GM18858 (cell line): ENCODE measurements around the gene TP63.

Experiments used
- ATAC-seq: cut with Tn5 transposase; IDR thresholded peaks from one replicate; pipeline ENCODE4 v1.9.1; 2021; ENCODE audit not compliant: unreplicated experiment

Gene TP63

DNA sequence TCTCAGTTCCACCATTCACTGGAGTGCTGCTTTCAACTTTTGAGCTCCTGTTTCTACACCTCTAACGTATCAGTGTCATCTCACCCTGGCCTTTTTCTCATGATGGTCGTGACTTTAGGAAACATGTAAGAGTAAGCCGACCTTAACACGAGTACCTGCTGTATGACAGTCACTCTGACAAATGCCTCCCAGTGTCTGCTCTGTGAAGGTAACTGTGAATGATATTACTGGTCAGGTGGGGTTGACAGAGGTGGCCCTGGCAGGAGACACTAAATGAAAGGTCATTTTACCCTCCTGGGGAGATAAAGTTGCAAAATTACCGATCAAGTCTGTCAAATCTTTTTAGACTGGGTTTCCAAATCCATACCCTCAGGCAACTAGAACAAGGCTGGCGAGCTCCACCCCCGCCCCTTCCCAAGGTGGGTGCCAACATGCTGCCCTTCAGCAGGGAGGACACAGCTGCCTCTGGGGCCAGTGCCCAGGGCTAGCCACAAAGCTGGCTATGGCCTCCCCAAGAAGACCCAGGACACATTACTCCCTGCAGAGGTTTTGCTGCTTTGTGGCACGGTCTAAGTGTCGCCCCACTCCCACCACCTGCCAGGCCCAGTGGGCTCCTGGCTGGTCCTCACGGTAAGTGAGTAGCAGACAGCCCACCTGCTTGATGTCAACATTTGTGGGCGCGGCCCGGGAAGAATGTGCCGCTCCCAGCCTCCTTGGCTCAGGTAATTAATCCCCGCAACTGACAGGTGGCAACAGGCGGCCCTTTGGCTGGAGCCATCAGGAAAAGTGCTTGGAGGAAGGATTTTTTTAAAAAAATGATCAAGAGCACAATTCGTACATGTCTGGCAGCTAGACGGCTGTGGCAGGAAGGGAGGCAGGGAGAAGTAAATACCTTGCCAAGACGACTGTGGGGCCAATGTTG lies 211.8 kb downstream of the TP63 start:
- ATAC-seq = no peak

DNA sequence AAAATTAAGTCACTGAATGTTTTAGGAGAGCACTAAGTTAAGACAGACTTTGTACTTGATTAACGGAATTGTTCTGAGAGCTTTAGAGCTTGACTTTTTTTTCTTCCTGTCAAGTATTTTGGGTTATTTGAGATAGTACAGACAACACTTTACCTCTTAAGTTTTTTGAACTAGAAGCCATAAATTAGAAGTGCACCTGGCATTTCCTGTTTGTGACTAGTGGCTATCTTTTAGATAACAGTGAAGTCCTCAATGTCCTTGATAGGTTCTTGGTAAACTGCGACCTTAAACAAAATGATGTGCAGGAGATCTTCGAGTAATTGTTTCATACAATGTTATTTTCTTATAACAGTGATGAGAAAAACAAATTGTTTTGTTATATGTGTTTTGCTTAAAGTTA lies 213.9 kb downstream of the TP63 start:
- ATAC-seq = no peak

DNA sequence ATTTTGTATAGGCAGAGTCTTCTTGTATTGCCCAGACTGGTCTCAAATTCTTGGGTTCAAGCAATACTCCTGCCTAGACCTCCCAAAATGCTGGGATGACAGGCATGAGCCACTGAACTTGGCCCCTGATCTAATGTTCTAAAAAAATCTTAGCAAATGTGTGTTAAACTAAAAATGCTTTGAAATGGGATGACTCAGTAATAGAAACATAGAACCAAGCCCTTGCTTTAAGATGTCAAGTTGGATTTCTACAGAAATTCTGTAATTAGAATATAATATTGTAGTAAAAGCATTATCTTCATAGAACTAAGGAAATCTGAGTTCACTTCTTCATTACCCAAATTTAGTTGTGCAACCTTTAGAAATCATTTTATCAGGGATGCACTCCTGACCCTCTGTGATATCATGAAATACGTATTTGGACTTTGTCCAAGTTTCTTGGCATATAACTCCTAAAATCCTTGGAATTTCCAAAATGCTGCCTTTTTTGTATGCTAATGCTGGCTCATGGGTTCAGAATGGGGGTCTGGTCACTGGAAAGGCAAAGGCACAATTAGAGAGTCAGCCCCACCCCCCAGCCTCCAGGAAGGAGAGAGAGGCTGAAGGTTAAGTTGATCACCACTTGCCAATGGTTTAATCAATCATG lies 217.3 kb downstream of the TP63 start:
- no peak for ATAC-seq

DNA sequence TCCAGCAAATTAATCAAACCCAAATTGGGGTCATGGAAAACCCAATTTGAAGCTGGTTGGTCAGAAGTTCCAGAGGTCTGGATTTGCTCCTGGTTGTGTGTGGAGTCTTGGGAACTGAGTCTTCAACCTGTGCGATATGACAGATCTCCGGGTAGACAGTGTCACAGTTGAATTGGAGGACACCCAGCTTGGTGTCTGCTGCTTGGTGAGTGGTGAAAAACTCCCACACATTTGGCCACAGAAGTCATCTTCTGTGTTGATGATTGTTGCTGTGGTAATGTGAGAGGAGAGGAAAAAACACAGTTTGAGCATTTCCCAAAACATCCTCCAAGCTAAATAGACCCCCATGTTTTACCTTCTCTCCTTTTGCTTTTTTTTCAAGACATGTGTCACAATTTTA lies 218.1 kb downstream of the TP63 start:
- no peak for ATAC-seq

DNA sequence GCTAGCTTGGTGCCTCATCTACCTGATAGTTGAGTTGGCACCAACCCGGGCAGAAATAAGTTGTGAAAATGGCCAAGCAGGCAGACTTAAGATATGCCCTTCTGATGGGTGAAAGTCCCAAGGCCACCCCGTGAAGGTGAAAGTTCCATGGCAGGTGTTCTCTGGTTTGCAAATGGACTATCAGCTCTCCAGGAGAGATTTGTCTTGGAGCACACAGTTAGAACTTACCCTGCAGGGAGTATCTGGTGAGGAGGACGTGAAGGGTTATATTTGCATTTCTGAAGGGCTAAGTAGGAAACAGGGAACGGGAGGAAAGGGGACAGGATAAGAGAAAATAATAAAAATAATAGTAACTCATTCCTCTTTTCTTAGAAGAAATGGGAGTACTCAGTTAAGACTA lies 220.5 kb downstream of the TP63 start:
- ATAC-seq = no peak

DNA sequence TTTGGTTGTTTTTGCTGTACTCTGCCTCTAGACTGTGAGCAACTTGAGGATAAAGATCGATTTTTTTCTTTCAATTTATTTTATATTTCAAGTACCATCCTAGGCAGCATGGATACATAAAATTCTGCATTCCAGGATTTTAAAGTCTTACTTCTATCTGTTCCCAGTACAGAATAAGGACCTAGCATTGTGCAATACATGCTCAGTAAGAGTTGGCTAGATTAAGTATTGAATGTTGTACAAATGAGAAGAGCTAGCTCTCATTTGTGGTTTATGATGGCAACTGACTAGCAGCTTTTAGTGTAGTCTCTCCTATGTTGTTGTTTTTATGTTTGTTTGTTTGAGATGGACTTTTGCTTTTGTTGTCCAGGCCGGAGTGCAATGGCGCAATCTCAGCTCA lies 222.7 kb downstream of the TP63 start:
- ATAC-seq = no peak

DNA sequence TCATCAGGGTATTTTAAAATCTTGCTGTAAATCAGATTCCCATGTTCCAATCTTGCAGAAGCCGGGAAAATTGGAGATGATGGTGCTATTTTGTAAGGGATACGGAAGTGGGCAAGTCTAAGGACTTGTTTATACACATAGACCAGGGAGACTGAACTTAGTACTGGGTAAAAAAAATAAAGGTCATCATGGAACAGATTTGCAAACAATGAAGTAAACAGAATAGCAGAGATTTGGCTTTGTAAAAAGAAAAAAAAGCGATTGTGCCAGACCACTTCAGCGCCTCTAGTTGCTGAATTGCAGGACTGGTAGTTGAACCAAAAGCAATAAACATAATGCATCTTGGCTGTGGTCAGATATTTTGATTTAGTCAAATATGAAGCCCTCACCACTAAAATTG lies 229.1 kb downstream of the TP63 start:
- ATAC-seq = no peak

DNA sequence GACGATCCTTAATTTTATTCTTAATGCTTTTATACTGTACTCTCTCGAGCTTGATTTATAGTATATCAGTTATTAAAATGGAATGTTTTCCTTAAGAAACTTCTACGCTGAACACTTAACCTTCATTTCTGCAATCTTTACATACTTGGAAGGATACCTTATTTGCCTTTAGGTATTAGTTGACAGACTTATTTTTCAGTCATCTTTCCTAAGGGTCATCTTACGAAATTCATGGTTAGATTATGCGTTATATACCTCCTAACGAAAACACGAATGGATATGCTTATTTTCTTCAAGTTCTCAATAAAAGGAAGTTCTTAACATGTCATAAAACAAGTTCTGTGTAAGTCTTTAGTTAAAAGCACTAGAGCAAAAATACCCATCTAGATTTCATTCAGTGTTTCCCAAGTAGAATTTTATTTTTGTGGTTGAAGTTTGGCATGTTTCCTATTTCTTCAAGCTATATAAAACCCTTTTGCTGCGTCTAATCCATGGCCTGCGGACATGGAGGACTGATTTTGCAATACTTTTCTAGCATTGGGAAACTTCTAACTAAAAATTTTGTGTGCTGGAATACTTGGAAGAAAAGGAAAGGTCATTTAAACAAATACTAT lies 231.3 kb downstream of the TP63 start:
- no peak for ATAC-seq

DNA sequence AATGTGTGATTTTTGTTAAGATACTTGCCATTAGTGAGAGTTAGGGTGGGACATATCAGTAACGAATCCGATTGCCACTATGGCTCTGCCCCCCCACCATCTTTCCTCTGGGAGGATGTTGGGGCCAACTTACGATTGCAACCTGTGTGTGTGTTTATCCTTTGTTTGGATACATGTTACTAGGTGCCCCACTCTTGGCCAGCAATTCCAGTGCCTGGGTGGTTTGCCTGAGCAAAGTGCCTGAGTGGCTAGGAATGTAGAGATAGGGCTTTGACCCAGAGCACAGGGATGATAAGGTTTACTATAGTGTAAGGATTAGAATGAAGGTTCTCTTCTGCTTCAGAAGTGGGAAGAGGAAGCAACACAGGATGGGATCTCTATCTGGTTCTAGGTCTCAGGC lies 231.8 kb downstream of the TP63 start:
- ATAC-seq = no peak

DNA sequence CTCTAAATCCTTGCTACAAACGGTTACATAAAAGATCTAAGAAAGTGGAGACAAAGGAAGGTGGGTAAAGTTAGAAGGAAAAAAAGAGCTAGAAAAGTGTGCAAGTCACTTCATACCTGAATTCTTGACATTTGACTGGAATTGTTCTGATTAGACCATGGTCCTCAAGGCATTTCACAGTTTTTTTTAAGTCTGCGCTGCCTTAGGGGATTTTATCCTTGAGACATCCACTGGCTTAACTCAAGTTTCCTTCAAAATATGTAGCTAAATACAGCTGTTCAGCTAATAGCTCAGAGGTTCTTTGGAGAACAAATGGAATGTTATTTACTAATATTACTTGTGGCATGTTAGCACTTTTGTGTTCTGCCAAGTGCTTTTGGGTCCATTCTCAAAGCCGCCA lies 236.9 kb downstream of the TP63 start:
- ATAC-seq = no peak

DNA sequence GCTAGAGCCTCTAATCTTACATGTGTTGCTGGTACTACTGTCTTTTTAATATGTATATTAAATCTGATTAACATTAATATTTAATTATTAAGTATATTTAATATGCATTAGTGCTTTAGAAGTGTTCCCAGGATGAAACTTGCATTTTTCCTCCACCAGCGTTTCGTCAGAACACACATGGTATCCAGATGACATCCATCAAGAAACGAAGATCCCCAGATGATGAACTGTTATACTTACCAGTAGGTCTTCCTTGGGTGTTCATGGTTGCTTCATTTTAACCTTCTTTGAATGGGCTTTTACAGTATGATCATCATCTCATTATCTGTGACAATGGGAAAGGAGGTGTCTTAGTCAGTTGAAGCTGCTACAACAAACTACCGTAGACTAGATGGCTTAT lies 238.0 kb downstream of the TP63 start:
- no peak for ATAC-seq

DNA sequence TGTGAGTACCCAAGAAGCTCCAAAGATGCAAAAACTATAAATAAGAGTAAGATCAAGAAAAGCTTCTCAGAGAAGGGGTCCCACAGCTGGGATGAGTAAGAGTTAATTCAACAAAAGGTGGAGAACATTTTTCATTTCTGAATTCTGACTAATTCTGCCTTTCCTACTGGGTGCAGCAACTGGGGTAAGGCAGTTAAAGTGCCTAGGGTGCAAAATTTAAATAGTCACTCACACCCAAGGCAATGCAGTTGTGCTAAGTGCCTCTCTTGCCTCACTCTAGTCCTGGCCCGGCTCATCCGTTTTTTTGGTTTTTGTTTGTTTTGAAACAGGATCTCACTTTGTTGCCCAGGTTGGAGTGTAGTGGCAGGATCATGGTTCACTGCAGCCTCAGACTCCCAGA lies 240.2 kb downstream of the TP63 start:
- ATAC-seq = no peak

DNA sequence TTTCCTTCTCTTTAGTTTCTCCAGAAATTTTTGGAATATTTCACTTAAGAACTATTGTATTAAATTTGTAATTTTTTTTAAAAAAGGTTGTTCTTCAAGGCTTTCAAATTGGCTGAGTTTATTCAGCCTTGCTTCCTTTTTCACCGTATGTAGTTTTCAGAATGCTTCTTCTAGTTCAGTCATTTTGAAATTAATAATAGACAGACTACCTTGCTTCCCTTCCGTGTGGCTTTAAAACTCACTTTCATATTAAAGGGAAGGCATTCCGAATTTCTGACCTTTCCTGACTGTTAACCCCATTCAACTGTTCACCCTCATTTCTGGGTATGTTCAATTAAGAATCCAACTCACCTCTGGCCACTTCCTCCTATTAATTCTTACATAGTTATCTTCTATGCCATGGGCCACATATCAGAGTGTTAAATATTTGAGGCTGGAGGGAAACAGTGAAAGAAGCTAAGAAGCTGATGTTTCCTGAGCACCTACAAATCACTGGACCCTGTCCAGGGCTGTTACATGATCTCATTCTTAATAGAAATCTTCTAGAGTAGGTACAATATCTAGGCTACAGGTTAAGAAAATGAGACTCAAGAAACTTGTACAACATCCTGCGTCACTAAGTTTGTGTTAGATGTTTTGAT lies 252.0 kb downstream of the TP63 start:
- peak; percentile 56 for ATAC-seq

DNA sequence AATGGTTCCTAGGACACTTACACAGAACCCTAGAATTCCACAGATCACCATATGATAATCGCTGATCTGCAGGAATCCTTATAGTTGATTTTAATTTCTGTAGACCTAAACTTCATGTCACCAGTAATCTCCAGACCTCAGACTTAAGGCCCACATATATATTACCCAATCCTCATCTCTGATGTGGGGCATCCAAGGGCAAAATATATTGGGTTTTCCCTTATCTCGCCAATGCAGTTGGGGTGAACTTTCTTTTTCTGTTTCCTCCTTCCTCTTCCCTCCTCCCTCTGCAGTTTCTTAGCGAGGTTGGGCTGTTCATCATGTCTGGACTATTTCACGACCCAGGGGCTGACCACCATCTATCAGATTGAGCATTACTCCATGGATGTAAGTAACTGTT lies 259.3 kb downstream of the TP63 start:
- no peak for ATAC-seq

DNA sequence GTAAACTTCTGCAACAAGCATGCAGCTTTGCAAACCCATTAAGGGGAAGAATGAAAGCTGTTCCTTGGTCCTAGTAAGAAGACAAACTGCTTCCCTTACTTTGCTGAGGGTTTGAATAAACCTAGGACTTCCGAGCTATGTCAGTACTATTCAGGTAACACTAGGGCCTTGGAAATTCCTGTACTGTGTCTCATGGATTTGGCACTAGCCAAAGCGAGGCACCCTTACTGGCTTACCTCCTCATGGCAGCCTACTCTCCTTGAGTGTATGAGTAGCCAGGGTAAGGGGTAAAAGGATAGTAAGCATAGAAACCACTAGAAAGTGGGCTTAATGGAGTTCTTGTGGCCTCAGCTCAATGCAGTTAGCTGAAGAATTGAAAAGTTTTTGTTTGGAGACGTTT lies 265.3 kb downstream of the TP63 start:
- ATAC-seq = no peak

DNA sequence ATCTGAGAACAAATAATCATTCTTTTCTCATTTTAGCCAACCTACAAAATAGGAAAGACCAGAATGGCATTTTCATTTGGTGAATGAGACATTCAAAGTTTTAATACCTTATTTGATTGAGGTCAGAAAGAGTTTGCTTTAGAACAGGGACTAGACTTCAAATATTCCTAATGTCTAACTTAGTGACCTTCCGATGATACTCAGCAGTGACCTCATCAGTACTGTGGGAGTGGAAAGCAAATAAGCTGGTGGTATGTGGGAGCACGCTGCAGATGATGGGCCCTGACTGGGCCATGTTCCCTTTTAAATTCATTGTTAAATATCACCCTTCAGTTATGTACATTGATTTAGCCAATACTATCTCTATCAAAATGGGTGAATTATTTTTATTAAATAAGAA lies 266.2 kb downstream of the TP63 start:
- ATAC-seq = no peak

DNA sequence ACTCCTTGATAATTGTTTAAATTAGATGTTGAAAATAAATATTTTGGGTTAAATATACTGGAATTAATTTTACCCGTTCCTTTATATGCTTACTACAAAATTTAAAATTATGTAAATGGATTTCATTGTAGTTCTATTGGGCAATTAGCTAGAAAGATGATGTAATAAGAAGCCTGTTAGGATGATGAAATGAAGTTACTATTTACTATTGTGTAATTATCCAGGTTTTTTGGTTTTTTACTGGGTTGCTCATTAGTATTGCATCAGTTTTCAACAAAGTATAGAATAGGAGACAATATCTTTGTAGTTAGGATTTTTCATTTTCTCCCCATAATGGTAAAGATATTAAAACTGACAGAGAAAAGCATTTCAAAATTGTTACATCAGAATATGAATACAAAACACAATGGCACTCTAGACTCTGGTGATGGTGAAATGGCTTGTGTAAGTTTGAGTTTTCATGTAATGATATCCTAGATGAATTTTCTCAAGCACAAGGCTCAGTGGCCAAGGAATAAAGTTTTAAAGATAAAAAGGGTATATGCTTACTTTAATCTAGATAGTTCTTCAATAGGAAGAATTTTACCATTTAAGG lies 267.5 kb downstream of the TP63 start:
- no peak for ATAC-seq

DNA sequence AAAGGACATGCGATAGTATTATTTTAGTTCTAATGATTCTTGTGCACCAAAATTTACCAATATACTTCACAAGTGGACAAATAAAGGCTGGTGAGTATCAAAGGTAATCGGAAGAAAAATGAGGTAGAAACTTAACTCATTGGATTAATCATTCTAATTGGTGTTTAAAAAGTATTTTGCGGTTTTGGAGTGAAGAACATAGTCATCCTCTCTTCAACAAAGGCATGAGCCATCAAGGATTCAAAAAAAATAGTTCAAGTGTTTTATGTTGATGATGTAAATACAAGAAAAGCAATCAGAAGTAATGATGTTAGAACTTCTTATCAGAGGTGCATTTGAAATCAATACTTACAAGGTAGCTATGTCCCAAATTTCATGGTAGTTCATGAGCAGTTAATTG lies 268.0 kb downstream of the TP63 start:
- ATAC-seq = no peak

DNA sequence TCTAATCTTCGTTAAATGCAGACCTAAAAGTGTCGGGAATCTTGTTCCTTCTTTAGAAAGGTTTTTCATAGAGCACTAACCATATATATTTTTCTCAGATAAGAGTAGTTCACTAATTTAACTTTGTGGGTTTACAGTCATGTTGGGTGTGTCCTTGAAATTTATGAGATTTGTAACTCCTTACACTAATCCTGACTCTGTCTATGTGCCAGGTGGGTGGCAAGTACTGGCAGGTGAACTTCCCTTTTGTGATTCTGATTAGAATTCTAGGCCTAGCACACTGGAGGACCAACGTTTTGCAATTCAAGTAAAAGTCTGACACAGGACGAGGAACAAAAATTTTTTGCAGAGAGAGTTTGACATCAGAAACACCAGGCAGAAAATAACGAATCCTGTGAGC lies 269.4 kb downstream of the TP63 start:
- no peak for ATAC-seq

DNA sequence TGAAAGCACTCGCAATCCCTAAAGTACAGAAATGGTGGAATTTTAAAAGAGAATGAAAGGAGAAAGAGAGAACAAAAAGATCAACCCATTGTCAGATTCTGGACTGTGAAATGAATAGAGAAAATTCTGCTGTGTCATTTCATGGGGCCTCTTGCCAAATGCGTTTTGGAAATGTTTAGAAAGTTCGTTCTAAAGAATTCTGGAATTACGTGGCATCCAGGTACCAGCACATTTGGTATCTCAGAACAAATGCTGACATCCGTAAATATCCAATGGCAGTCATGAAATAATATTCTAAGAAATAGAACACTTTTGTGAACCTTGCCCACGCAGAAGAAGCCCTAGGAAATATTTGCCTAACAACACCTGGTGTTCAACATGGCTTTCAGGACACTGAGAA lies 270.3 kb downstream of the TP63 start:
- no peak for ATAC-seq
